Esophagus squamous epithelium (tissue), 5 donors: ENCODE data around the gene ZNF512. TPM values are rescaled to one million over a fixed set of nuclear protein-coding genes. Genes with fewer than 3 reads are reported as not detected.

Experiments used
- DNase-seq: peaks from one replicate; lab custom pipeline; 2025; lab: John Stamatoyannopoulos, UW
- H3K27ac ChIP-seq, 4 donors: fragments of 200-600 bp; sonication (generic); one replicate each; pipeline ENCODE4 v1.5.1; 2016 to 2019; ENCODE audit warnings: mild to moderate bottlenecking in 1 of 4
- H3K27me3 ChIP-seq, 4 donors: fragments of 200-600 bp; sonication (generic); 1 replicate in 3 of 4; 2 replicates in 1 of 4; pipeline versions ENCODE4 v1.5.1 to v1.6.0; 2017 to 2021; ENCODE audit warnings: antibody characterized with exemption in 1 of 4
- H3K36me3 ChIP-seq, 3 donors: fragments of 200-600 bp; sonication (generic); one replicate each; pipeline ENCODE4 v1.5.1; 2016 to 2019
- H3K4me1 ChIP-seq, 3 donors: fragments of 200-600 bp; sonication (generic); one replicate each; pipeline ENCODE4 v1.5.1; 2017 to 2019
- H3K4me3 ChIP-seq, 4 donors: fragments of 200-600 bp; sonication (generic); 1 replicate in 3 of 4; 2 replicates in 1 of 4; pipeline ENCODE4 v1.5.1; 2016 to 2019; ENCODE audit warnings: mild to moderate bottlenecking in 2 of 4, moderate library complexity in 1 of 4
- H3K9me3 ChIP-seq, 3 donors: fragments of 200-600 bp; sonication (generic); one replicate each; pipeline ENCODE4 v1.5.1; 2016 to 2019
- POLR2A ChIP-seq, 4 donors: fragments of 450-650 bp; IDR thresholded peaks; one replicate each; pipeline ENCODE4 v1.6.1; 2017; ENCODE audit warnings: antibody characterized with exemption in 4 of 4, mild to moderate bottlenecking in 4 of 4, moderate library complexity in 3 of 4
- WGBS, 2 donors: methylation state at CpG; one replicate each; pipeline ENCODE4 v1.1.5; 2018; 5-methylcytosine and 5-hydroxymethylcytosine counted together
- intact Hi-C: fragments of 100-400 bp; cut with DNase I; formaldehyde crosslinking; loops from one replicate; pipeline ENCODE4 v1.15.0; 2022
- total RNA-seq, 4 donors: library from RNA; depleted of rRNA; stranded (reverse); fragments of >200 nt; gene quantifications; one replicate each; pipeline ENCODE4 v1.1.0, GENCODE V29; 2016
- TF ChIP-seq, protein P1 (sequence below), 6 experiments: fragments of 450-650 bp in 4 of 6; fragments of 200-600 bp in 2 of 6; sonication (generic) in 2 of 6; IDR thresholded peaks; one replicate each; pipeline ENCODE4 v1.5.1; 2016 to 2019; ENCODE audit warnings: antibody characterized with exemption in 6 of 6, mild to moderate bottlenecking in 4 of 6, moderate library complexity in 4 of 6
- donor health status: DM: yes; HTN: yes; CAD: no.

ZNF512 gene
- total RNA-seq, 4 donors from 2014 or later, result 7.1 to 18.9 (median 15.7) TPM

DNA sequence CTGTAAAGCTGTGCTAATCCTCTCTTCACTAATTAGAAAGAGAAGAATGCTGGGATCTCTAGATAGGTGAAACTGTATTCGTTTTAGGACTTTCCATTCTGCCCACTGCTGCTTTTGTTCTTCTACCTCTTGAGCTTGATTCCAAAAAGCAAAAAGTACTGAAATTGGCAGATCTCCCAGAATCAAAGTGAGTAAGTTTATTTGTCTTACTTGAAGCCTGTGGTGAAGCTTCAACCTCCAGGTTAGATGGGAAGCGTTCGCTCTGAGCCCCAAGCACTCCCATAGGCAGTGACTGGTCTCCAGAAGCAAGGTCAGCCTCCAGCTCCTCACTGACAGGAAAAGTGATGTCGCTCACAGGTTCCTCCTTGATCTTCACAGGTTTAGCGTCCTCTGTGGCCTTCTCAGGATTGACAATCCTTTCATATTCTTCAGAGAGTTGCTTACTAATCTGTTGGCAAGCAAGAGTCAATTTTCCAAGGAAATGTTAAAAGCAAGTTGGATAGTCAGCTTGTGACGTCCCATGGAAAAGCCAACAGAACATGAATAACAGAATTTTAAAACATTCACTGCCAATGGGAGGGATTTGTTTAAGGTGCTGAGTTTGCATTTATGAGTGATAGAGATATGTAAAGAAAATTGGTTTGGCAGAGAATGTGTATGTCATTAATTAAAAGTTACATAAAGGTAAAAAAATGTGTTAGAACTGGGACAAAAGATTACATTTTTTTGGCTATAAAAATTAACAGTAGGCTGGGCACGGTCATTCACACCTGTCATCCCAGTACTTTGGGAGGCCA is 72.5 kb downstream of the ZNF512 start:
- Histone ChIP-seq H3K27me3 (no peaks in the 10 kb centered on the region), H3K4me3 (no peak overlapping the region), H3K9me3 (no peaks in the 10 kb centered on the region), H3K27ac (no peak overlapping the region), H3K4me1 (peaks cover 0 to 20% (median 3%) of the 10 kb centered on the region in 3 donors), H3K36me3 (peaks cover 0 to 100% (median 35%) of the 10 kb centered on the region in 3 donors)
- 55 to 66% methylated on average over 7 of the region's 7 CpGs for WGBS, 2 donors
- DNase-seq, result no peak
- no peak for TF ChIP-seq POLR2A (IDR thresholded peaks at IDR 0.05)
- TF ChIP-seq, protein P1, sequence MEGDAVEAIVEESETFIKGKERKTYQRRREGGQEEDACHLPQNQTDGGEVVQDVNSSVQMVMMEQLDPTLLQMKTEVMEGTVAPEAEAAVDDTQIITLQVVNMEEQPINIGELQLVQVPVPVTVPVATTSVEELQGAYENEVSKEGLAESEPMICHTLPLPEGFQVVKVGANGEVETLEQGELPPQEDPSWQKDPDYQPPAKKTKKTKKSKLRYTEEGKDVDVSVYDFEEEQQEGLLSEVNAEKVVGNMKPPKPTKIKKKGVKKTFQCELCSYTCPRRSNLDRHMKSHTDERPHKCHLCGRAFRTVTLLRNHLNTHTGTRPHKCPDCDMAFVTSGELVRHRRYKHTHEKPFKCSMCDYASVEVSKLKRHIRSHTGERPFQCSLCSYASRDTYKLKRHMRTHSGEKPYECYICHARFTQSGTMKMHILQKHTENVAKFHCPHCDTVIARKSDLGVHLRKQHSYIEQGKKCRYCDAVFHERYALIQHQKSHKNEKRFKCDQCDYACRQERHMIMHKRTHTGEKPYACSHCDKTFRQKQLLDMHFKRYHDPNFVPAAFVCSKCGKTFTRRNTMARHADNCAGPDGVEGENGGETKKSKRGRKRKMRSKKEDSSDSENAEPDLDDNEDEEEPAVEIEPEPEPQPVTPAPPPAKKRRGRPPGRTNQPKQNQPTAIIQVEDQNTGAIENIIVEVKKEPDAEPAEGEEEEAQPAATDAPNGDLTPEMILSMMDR (IDR thresholded peaks at IDR 0.05), result no peak
- intact Hi-C loops, result no loop called here

DNA sequence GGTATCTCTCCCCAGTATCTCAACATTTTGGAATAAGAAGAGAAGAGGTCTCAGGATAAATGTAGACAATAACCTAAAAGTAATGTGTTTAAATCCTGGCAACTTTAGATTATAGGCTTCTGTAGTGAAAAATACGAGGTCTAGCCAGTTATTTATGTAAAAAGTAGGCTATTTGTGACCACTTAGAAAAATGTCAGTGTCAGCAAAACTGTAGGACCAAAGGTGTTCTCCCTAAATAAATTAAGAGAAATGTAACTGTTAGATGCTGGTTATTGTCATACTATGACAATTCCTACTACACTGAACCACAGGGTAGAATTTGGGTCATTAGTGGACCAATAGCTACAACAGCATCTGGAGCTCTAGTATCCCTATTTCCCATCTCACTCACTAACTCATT is 78.5 kb downstream of the ZNF512 start:
- H3K4me3 ChIP-seq, result no peak overlapping the region
- TF ChIP-seq POLR2A (IDR thresholded peaks at IDR 0.05), result no peak
- TF ChIP-seq, protein P1 (IDR thresholded peaks at IDR 0.05), result no peak
- H3K36me3 ChIP-seq, result peaks cover 5 to 60% (median 25%) of the 10 kb centered on the region in 3 donors
- no peak overlapping the region for H3K27ac ChIP-seq
- no peaks in the 10 kb centered on the region for H3K9me3 ChIP-seq
- WGBS, 2 donors, result 75 to 83% methylated on average over 1 of the region's 1 CpG
- intact Hi-C loops, result no loop called here
- peaks cover 13 to 48% (median 28%) of the 10 kb centered on the region in 3 donors for H3K4me1 ChIP-seq
- no peak for DNase-seq
- no peaks in the 10 kb centered on the region for H3K27me3 ChIP-seq

DNA sequence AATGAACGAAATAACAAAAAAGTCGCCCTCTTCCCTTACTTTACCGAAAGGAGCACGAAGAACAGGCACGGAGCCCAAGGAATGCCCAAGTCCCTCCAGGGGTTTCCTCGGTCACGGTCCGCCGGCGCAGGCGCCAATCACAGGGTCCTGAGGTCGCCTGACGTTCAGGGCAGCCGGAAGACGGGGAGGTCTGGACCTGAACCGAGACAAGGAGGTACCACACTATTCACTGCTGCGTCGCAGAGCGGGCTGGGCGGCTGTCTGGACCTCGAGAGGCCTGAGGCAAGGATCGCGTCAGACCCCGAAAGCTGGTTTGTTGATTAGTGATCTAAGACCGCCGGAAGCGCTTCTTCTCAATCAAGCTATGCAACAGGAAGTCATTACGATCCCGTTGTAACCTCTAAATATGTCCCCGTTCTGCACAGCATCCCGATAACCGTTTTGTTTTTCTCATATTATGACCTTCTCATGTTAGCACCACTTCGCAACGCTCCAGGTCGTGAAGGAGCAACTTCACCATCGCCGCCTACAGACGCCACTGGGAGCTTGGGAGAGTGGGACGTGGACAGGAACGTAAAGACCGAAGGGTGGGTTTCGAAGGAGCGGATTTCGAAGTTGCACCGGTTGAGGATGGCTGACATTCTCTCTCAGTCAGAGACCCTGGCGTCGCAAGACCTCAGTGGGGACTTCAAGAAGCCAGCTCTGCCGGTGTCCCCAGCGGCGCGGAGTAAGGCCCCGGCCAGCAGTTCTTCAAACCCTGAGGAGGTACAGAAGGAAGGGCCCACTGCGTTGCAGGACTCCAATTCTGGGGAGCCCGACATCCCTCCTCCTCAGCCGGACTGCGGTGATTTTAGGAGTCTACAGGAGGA is 80.7 kb downstream of the ZNF512 start, which contains the start of the genes SLC4A1AP and SUPT7L:
Gene SLC4A1AP, plus strand, starts transcription at position 605 of the 869 bp plus-strand sequence. Its CDS starts 26 bp downstream, at position 631.
Gene SUPT7L, minus strand, starts transcription at position 330 of the 869 bp plus-strand sequence. CDS start 1,422 bp downstream, outside the sequence.
- WGBS, 2 donors, result 0 to 1% methylated on average over 10 to 40 of the region's 56 CpGs
- peak; percentile 25 for DNase-seq
- intact Hi-C loops, result no loop called here
- peak within 1 kb of the TSS; percentile 92 to 97 (median 94) for H3K27ac ChIP-seq
- H3K36me3 ChIP-seq, result peaks cover 5 to 60% (median 23%) of the 10 kb centered on the region in 3 donors
- H3K4me1 ChIP-seq, result peaks cover 13 to 61% (median 28%) of the 10 kb centered on the region in 3 donors
- peak within 1 kb of the TSS; percentile 75 to 90 (median 84) for H3K4me3 ChIP-seq
- H3K27me3 ChIP-seq, result no peaks in the 10 kb centered on the region
- H3K9me3 ChIP-seq, result no peaks in the 10 kb centered on the region
- TF ChIP-seq POLR2A (IDR thresholded peaks at IDR 0.05), result peak in 2 of 4 donors; percentile 24 to 25
- TF ChIP-seq, protein P1 (IDR thresholded peaks at IDR 0.05), result peak in 2 of 6 experiments; percentile 2 to 9

DNA sequence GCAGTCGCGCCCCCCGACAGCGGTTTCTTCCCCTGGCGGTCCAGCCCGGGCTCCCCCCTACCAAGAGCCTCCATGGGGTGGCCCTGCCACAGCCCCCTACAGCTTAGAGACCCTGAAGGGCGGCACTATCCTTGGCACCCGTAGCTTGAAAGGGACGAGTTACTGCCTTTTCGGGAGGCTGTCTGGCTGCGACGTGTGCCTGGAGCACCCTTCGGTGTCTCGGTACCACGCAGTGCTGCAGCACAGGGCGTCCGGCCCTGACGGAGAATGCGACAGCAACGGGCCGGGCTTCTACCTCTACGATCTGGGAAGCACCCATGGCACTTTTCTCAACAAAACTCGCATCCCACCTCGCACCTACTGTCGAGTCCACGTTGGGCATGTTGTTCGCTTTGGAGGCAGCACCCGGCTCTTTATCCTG is 81.3 kb downstream of the ZNF512 start:
- peak overlapping the region; percentile 92 to 97 (median 94) for H3K27ac ChIP-seq
- 0 to 8% methylated on average over 6 to 13 of the region's 28 CpGs for WGBS, 2 donors
- H3K36me3 ChIP-seq, result peaks cover 5 to 60% (median 29%) of the 10 kb centered on the region in 3 donors
- H3K4me1 ChIP-seq, result peaks cover 13 to 59% (median 27%) of the 10 kb centered on the region in 3 donors
- intact Hi-C loops, result no loop called here
- H3K4me3 ChIP-seq, result peak overlapping the region; percentile 75 to 90 (median 84)
- TF ChIP-seq, protein P1 (IDR thresholded peaks at IDR 0.05), result no peak
- TF ChIP-seq POLR2A (IDR thresholded peaks at IDR 0.05), result no peak
- H3K27me3 ChIP-seq, result no peaks in the 10 kb centered on the region
- no peaks in the 10 kb centered on the region for H3K9me3 ChIP-seq
- DNase-seq, result no peak
